HL-60/S4 treated with retinoic acid at 250 ng/mL for 4 days and 3 days (cell line): ENCODE results near the gene CD207.
"Not testable (repeated sequence)": the region's sequence is repeated elsewhere in the genome, so short reads cannot be mapped to it uniquely, and the experiment has no call there.

Experiments used
- in situ Hi-C: fragments of 300-500 bp; cut with MboI; formaldehyde crosslinking; loops from 2 replicates; pipeline ENCODE4 v1.7.0; 2022; ENCODE audit warnings: low sequenced_read_pairs

CD207 gene

DNA sequence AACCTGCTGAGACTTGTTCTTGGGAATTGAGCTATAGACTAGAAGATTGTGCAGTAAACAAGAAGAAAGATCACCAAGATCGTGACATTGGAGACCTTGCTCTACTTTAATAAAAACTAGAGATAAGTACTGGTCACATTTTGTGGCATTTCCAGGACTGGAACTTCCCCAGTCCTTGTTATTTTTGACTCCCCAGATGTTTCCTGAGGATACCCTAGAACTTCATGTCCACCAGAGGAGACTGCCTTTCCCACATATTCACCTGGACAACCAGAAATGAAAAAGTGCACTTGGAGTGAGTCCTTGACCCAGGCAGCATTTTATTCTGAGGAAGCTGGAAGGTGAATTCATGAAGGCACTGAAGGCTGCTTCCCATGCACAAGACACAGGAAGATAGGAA lies 5.7 kb downstream of the CD207 start:
- in situ Hi-C loops, result no loop called here

DNA sequence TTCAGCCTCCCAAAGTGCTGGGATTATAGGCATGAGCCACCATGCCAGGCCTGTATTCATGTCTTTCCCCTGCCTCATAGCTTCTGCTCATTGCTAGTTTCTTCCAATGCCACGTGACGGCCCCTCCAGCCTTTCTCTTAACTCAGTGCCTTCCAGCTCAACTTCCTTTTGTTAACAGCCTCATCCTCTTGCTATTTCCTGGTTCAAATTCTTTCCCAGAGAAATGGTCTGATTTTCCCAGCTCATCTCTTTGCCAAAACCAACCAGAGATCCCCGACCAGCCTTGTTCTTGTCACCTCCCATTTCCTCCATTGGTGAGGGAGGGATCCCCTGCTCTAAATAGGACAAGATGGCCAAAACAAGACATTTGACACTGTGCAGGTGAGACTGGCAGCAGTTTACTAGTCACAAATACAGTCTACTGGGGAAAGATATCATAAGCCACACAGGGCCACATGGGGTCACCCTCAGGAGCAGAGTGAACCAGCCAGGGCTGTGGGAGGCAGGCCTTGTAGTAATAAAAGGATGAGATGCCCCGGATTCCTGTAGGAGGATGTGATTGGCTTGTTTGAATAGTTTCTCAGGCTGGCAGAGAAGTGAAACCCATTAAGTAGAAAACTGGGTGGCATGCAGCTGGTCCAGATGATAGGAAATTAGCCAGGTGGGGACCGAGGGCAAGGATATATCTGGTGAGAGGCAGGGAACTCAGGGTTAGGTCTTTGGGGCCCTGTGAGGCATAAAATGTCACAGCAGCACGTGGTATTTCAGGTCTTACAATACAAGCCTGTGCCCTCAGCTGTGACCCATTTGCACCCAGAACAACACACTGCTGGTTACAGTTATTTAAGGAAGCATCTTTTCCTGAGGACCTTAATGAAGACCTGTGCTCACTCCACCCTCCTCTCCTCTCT lies 6.4 kb downstream of the CD207 start:
- in situ Hi-C loops, result no loop called here

DNA sequence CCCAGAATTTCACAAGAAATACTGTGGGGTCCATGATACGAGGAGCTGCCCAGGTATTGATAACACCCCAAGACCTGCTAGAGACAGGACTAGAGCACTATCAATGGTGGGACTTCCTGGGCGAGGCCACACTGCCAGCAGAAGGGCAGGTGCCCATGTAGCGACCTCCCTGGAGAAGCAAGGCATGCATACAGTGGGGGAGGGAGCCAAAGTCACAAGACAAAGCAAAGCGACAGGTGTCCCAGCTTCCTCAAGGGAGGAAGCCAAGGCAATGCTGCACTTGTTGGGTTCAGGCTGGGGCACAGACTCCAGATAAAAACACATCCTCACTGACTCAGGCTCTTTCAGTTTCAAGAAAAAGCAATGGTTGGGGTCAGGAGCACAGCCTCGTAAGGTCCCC lies 7.5 kb downstream of the CD207 start:
- in situ Hi-C loops, result no loop called here

DNA sequence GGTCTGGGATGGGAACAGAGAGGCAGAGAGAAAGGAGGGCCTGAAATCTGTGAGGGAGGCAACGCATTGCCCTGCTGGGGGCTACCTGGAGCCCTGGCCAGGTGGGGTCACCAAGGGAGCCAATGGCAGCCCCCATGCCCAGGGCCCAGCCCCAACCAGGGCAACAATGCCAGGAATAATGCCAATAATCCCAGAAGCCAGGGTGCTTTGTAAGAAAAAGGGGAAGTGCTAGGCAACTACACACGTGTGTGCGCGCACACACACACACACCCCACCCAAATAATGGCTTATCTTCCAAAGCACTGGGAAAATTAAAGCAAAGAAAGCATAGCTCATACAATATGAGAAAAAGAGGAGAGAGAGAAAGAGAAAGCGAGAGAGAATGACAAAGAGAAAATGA lies 8.2 kb downstream of the CD207 start:
- in situ Hi-C loops, result no loop called here

DNA sequence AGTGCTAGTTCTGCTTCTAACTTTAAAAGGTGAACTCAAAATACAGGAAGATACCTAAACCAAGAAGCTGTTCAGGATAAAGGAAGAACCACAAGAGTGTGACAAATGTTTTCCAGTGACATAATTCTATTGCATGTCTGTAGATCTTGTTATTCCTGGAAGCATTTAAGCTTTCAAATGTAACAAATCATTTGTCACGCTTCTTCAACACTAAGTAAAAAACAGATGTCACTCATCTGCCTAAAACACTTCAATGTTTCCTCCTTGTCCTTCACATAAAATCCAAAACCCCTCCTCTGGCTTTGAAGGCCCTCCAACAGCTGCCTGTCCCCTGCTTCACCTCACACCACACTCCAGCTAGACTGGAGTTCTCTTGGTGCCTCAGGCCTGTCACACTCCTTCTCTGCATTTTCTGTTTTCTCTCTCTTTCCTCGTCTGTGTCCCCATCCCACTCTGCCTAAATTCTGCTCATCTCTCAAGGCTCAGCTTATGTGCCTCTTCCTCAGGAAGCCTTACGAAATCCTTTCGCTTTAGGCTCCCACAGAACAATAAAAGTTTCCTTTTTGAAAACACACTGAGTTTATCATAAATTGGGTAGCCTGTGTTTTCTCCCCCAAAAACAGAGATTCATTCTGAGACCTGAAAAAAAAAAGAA lies 8.8 kb downstream of the CD207 start:
- in situ Hi-C loops, result no loop called here

DNA sequence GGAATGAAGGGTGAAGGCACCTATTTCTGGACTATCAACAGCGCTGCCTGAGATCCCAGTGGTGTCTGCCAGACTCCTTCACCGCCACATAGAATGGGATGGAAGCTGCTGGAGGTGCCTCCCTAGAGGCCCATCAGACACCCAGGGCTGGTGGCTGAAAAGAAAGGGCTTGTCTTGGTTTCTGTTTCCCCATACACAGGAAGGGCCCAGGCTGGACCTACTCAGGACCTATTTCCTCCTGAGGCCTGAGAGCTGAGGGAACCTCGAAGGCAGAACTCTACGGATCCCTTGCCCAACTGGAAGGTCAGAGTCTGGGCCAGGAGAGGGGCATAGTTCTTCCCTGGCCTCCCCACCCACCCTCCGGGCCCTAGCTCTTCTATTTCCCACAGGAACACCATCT lies 12.4 kb downstream of the CD207 start:
- in situ Hi-C loops, result no loop called here

DNA sequence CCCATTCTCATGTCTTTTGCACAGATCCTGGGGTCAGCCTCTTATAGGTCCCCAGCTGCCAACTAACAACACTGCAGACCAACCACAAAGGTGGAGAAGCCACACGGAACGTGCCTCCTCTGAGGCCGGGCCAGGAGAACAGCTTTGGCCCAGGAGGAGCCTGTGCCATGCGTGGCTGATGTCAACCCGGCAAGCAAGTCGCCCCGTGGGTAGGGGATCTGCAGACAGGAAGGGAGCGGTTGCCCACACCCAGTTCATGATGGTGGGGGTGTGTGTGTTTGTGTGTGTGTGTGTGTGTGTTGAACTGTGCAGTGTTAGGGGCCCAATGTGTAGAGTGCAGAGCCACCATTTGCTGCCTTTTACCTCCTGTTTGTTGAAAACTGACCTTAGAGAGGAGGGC lies 12.8 kb downstream of the CD207 start:
- in situ Hi-C loops, result no loop called here

DNA sequence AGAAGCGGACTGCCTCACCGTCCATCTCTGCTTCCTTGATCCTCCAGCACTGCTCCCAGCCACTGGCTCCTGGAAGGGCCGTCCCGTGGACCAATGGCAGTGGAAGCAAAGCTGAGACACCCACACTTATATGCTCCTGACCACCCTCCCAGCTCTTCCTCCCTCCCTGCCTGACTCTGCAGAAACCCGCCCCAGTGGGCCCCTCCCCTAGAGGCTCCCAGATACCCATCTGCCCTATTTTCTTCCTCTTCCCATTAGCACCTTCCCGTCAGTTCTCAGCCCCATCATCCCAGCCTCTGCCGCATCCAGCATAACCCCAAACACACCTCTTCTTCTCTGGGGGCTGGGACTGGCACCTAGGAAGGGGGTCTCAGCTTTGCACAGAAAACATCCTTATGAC lies 15.1 kb downstream of the CD207 start, which contains the start of gene CLEC4F:
Gene CLEC4F, minus strand, starts transcription at position 101 of the 400 bp plus-strand sequence. Its CDS starts 76 bp downstream, at position 25.
- in situ Hi-C loops, result no loop called here

DNA sequence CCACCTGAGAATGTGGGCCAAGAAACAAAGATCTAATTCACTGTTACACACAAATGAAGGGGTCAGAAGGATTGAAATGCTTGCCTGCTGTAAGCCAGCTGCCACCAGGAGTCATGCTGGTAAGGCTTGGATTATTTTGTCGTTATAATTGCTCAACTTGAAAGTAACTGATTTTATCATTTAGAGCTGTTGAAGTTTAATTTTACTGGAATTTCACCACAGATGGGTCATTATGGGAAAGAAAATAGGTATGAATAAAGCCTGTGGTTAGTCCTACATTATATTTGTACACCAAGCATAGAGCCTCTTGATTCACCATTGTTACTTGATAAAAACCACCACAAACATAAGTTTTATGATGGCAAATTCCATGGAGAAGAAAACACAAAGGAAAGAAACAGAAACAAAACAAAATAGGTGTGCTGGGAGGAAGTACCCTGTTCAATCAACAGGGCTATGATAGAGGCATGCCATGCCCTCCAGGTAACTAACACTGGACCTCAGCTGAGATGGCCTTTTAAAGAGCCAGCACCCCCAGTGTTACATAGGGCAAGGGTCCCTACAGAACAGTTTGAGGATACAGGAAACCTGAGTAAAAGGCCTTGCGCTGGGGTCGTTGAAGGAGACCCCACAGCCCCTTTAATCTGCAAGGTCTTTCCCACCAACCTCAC lies 18.2 kb downstream of the CD207 start:
- in situ Hi-C loops, result no loop called here

DNA sequence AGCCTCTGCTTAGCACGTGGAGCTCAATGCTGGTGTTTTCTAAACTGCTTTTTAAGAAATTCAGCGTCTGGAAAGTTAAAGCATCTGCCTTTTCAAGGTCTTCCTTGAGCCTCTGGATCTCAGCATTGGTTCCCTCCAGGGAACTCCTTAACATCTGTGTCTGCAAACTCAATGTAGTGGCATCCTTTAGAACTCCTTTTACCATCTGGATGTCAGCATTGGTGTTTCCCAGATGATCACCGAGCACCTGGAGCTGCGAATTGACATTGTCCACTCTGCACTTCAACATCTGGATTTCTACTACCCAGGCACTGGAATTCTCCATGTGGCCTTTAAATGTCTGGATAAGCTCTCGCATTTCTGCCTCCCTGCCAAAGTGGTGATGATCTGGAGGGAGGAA lies 18.9 kb downstream of the CD207 start:
- in situ Hi-C loops, result no loop called here

DNA sequence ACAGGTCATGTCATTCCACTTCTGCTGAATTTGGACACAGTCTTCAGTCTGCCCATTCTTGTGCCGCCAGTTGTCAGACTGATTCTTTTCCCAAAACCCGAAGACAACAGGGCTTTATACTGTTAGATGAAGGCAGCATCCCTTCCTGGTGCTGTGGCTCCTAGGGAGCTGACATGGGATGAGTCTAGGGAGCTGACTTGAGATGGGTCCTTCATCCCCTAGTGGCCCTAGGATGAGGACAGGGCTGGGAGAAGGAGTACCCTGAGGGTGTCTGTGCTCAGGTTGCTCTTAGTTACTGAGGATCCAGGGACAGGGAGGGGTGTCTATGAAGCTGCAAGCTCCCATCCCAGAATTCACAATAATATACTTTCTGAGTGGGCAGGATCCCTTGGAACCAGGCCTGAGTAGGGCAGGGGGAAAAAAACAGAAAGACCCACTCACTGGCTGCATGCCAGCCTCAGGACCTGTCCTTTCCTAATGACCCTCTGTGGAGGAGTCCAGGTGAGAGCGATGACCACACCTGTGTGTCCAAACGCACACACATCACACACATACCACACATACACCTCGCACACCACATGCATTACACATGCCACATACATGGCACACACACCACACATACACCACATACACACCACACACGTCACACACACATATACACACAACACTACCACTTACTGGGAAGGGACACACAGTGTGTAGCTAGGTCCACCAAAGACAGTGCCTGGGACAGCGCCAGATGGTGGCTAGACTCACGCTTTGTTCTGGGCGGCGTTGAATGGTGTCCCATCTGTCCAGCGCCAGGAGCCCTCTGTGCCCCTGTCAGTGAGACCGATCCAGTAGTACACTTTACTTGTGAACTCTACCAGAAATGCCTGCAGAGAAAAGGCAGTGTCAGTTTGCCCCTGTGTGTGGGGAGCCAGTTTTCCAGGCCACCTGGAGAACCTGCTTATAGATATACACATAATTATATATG lies 26.3 kb downstream of the CD207 start:
- in situ Hi-C loops, result no loop called here

DNA sequence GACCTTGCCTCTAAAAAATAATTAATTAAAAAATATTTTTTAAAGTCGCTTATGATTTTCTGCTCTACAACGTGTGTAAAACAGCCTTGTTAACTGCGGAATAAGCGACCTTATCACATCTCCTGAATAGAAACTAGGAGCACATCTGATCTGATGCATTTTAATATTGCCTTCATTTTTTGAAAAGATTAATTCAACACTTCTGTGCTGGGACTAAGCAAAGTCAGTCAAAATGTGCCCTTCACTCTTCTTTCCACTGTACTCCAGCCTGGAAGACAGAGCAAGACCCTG lies 27.8 kb downstream of the CD207 start:
- in situ Hi-C loops, result no loop called here

DNA sequence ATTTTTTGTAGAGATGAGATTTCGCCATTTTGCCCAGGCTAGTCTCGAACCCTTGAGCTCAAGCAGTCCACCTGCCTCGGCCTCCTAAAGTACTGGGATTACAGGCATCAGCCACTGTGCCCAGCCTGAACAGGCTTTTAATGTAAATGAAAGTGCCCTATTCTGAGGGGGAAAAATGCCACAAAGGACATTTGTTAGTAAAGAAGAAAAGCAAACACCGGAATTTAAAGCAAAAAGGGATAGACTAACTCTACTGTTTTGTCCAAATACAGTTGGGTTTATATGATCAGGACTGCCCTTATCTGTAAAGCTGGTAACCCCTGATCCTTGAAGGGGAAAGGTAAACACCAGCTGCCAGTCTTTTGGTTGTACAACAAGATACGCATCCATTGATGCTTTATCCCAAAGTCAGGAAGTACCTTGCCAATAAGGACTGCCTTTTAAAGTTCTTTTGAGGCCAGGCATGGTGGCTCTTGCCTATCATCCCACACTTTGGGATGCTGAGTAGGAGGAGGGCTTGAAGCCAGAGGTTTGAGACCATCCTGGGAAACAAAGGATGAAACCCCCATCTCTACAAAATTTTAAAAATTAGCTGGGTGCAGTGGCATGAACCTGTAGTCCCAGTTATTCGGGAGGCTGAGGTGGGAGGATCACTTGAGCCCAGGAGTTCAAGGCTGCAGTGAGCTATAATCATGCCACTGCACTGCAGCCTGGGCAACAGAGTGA lies 28.4 kb downstream of the CD207 start:
- in situ Hi-C loops, result no loop called here

DNA sequence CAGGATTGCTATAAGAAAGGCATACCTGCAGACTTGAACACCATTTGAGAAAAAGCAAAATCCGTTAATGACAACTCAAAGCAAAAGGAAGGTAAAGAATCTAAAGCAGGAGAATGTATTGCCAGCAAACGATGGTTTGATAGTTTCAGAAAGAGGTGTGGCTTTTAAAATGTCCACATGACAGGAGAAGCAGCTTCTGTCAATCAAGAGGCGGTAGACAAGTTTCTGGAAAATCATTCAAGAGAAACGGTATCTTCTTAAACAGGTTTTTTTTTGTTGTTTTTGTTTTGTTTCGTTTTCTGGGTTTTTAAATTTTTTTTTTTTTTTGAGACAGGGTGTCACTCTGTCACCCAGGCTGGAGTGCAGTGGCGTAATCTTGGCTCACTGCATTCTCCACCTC lies 29.0 kb downstream of the CD207 start:
- in situ Hi-C loops, result no loop called here

DNA sequence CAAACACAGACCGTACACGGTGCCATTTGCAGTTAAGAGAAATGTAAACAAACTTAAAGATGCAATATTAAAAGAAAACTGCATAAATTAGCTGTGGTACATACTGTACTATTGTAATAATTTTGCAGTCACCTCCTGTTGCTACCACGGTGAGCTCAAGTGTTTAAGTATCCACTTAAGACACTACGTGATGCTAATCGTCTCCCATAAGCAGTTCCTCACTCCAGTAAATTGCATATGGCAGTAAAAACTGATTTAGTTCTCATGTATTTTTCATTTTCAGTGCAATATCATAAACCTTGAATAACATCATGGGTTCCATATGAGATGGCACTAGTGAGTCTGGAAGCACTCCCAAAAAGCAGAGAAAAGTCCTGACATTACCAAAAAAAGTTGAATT lies 29.6 kb downstream of the CD207 start:
- in situ Hi-C loops, result no loop called here

DNA sequence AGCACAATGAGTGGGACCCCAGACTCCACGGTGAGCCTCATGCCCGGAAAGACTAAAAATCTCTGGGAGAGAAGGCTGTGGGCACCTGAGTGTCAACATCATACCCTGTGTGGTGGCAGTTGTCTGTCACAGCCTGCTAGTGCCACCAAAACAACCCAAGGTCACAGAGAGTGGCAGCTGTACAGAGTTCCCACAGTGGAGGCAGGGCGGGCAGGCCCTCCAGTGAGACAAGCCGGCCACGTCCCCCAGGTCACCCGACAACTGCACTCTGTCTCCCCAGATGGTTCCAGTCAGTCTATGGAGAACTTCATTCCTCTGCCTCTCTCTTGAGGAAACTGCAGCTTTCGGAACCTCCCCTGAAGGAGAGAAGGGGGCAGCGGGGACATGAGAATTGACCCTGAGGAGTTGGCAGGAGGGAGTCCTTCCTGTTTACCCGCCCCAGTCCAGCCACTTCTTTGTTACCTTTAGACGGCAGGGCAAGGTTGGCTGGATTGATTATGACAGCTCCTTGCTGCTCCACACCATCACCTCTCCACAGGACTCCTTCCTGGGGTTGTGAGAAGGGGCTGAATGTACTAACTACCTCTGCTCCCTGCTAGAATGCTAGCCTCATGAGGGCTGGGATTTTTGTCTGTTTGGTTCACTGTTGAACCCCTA lies 33.9 kb downstream of the CD207 start:
- in situ Hi-C loops, result no loop called here

DNA sequence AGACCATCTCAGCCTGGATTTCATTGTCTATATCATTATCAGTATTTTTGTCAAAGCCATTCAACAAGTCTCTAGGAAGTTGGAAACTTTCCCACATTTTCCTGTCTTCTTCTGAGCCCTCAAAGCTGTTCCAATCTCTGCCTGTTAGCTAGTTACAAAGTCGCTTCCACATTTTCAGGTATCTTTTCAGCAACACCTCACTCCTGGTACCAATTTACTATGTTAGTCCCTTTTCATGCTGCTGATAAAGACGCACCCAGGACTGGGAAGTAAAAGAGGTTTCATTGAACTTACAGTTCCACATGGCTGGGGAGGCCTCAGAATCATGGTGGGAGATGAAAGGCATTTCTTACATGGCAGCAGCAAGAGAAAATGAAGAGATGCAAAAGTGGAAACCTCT lies 35.9 kb downstream of the CD207 start:
- in situ Hi-C loops, result no loop called here

DNA sequence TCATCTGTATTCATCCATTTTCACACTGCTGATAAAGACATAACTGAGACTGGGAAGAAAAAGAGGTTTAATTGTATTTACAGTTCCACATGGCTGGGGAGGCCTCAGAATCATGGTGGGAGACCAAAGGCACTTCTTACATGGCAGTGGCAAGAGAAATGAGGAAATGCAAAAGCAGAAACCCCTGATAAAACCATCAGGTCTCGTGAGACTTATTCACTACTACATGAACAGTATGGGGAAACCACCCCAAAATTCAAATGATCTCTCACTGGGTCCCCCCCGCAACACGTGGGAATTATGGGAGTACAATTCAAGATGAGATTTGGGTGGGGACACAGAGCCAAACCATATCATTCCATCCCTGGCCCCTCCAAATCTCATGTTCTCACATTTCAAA lies 37.6 kb downstream of the CD207 start:
- in situ Hi-C loops, result not testable (repeated sequence)

DNA sequence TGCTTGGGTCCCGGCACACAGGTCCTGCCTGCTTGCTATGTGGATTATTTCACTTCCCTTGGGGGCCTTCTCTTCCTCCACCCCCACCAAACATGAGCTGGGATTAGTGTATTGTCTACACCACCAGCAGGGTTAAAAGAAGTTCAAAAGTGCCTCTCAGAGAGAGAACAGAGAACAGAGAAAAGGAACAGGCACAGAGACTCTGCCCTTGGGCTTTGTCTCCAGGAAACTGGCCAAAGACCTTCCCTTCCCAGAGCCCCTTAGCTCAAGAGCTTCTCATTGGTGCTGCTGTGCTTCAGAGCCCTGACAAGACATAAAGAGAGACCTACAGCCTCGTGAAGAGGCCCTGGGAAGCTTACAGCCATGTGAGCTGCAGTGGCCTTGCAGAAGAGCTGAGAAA lies 38.1 kb downstream of the CD207 start:
- in situ Hi-C loops, result no loop called here

DNA sequence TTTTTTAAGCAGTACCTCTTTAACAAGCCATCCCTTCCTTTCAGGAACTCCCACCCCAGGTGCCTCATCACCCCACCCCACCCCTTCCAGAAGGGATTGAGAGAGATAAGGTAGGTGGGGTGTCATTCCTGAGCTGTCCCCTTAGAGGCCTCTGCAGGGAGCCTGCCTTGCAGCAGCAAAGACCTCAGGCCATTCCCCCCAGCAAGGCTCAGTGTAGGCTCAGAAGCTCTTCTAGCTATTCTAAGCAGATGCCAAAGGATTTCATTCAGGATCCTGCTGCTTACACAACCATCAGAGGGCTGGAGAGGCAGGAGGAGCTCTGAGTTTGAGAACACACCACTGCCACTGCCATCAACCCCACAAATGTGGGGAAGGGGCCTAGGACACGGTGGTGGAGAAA lies 39.4 kb downstream of the CD207 start:
- in situ Hi-C loops, result no loop called here
